Astrocyte of the spinal cord (primary cell): ENCODE data around the gene CAST.

ENCODE experiments used
- DNase-seq: peaks from one replicate; pipeline ENCODE4 v3.0.0; 2011; ENCODE audit warnings: low read depth, low spot score
- H3K4me3 ChIP-seq: 2 replicates; pipeline ENCODE4 v1.5.1; 2011; ENCODE audit warnings: low read depth, mild to moderate bottlenecking, low read length, moderate library complexity
- CTCF ChIP-seq: IDR thresholded peaks from 2 replicates; pipeline ENCODE4 v1.5.1; 2012; ENCODE audit warnings: low read depth, mild to moderate bottlenecking, low read length, inconsistent platforms
- in situ Hi-C: cut with HindIII; loops from 2 replicates; pipeline ENCODE4 v1.10.0; 2017; ENCODE audit warnings: low sequenced_read_pairs

The CAST gene

GRCh38 chr5:96634881-96635280 lies 27.3 kb upstream of the CAST start:
- TF ChIP-seq CTCF: no peak
- DNase-seq: no peak
- in situ Hi-C loops: no loop called here
- no peak overlapping the region for H3K4me3 ChIP-seq

- H3K4me3 ChIP-seq: no peak overlapping the region
- in situ Hi-C loops: no loop called here
- DNase-seq: no peak
- no peak for TF ChIP-seq CTCF
Measured at GRCh38 chr5:96636046-96636445, 26.1 kb upstream of the CAST start.

GRCh38 chr5:96636594-96636993 lies 25.6 kb upstream of the CAST start:
- in situ Hi-C loops: no loop called here
- no peak for TF ChIP-seq CTCF

GRCh38 chr5:96637196-96637595 lies 25.0 kb upstream of the CAST start:
- no peak for TF ChIP-seq CTCF
- no peak overlapping the region for H3K4me3 ChIP-seq
- DNase-seq: no peak
- in situ Hi-C loops: no loop called here

More at GRCh38 chr5:96636594-96636993, 25.6 kb upstream of the CAST start:
- no peak overlapping the region for H3K4me3 ChIP-seq
- no peak for DNase-seq

- H3K4me3 ChIP-seq: no peak overlapping the region
- TF ChIP-seq CTCF: no peak
- no peak for DNase-seq
- in situ Hi-C loops: no loop called here
Measured at GRCh38 chr5:96638561-96638960, 23.6 kb upstream of the CAST start.

GRCh38 chr5:96640696-96641095 lies 21.5 kb upstream of the CAST start:
- DNase-seq: no peak
- no peak overlapping the region for H3K4me3 ChIP-seq
- no peak for TF ChIP-seq CTCF
- in situ Hi-C loops: no loop called here
